Cardiac fibroblast (primary cell): ENCODE results near the gene LNX2.

ENCODE experiments used
- DNase-seq, 2 donors: peaks; one replicate each; pipeline versions ENCODE4 v3.0.0 to v3.0.0-alpha.2; 2010; ENCODE audit warnings: low read depth in 2 of 2
- H3K4me3 ChIP-seq, 2 donors: replicated peaks in 1 of 2; 1 replicate in 1 of 2; 2 replicates in 1 of 2; pipeline ENCODE4 v1.5.1; 2011; ENCODE audit warnings: low read depth in 2 of 2, low read length in 2 of 2, mild to moderate bottlenecking in 2 of 2, moderate library complexity in 1 of 2
- TF ChIP-seq, protein P1 (sequence below): IDR thresholded peaks from one replicate; pipeline ENCODE4 v1.5.1; 2011; ENCODE audit warnings: low read depth, mild to moderate bottlenecking, low read length, inconsistent platforms

LNX2 gene

DNA sequence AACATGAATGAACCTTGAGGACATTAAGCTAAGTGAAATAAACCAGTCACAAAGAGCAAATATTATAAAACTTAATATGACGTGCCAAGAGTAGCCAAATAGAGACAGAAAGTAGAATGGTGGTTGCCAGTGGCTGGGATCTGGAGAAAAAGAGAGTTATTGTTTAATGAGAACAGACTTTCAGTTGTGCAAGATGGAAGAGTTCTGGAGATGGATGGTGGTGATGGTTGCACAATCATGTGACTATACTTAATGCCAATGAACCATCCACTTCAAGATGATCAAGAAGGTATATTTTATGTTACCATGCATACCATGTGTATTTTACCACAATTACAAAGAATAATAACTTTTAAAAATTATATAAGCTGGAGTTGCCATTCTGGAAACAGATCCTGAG lies 104.2 kb downstream of the LNX2 start:
- DNase-seq = no peak
- H3K4me3 ChIP-seq = no peak overlapping the region
- TF ChIP-seq, protein P1, sequence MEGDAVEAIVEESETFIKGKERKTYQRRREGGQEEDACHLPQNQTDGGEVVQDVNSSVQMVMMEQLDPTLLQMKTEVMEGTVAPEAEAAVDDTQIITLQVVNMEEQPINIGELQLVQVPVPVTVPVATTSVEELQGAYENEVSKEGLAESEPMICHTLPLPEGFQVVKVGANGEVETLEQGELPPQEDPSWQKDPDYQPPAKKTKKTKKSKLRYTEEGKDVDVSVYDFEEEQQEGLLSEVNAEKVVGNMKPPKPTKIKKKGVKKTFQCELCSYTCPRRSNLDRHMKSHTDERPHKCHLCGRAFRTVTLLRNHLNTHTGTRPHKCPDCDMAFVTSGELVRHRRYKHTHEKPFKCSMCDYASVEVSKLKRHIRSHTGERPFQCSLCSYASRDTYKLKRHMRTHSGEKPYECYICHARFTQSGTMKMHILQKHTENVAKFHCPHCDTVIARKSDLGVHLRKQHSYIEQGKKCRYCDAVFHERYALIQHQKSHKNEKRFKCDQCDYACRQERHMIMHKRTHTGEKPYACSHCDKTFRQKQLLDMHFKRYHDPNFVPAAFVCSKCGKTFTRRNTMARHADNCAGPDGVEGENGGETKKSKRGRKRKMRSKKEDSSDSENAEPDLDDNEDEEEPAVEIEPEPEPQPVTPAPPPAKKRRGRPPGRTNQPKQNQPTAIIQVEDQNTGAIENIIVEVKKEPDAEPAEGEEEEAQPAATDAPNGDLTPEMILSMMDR = no peak

DNA sequence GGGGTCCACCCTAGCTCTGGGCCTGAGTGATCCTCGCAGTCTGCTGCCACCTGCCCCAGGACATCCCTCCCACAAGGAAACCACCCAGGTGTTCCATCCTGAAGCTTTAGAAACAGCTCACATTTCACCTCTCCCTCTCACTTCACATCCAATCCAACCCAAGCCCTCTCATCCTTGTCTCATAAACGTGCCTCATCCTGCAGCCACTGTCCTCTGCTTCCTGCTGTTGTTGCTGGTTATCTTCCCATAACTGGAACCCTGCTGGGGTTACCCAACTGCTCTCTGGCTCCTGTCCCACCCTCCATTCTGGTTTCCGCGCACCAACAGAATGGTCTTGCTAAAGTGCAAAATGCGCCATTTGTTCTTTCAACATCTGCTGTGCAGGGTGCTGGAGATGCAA lies 110.2 kb downstream of the LNX2 start:
- DNase-seq = no peak
- TF ChIP-seq, protein P1 = no peak
- no peak overlapping the region for H3K4me3 ChIP-seq

DNA sequence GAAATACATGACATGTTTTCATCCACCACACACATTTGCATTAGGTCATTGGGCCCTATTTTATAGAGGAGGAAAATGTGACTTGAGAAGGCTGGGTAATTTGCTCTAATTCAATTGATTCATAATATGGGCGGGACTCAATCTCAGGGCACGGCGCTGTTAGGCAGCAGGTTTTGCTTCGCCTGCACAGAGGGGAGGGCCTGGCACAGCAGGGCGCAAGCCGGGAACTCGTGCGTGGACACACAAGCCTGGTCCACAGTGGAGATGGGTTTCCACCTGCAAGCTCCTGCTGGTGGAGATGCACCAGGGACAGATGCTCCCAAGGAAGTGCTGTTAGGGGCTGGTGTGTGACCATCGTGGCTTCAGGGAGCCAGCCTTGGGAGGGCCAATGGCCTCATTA lies 111.5 kb downstream of the LNX2 start:
- DNase-seq = no peak

DNA sequence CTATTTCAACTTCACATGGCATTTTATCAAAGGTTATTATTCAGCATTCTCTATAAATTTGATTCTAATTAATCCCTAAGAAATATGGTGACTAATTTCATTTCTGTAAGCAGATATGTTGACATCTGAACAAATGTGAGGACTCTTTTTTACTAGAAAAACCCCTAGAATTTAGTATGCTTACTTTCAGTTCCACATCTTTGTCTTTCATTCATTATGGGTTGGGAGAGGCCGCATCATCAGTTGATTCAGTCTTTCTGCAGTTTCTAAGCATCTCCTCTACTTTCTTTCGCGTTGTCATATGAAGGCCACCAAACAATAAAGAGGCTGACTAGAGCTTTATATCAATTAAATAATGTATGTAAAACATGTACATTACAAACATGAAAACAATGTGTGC lies 114.5 kb downstream of the LNX2 start:
- no peak for DNase-seq
- no peak overlapping the region for H3K4me3 ChIP-seq
- TF ChIP-seq, protein P1 = no peak

More for the DNA sequence above, 111.5 kb downstream of the LNX2 start:
- TF ChIP-seq, protein P1 = no peak
- H3K4me3 ChIP-seq = no peak overlapping the region

DNA sequence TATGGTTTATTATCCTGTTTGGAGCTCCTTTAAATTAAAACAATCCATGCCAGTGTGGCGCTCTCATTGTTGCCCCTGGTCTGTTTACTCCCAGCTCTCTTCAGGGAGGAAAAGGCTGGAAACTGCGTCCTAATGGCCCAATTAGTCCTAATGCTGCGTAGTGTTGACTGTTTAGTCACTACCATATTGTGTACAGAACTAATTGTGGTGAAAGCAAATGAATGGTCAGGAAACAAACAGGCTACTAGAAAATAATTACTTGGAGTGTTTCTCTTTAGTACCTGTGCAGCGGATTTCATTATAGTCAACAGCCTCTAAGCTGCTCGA lies 115.5 kb downstream of the LNX2 start:
- H3K4me3 ChIP-seq = no peak overlapping the region
- no peak for DNase-seq
- TF ChIP-seq, protein P1 = no peak

DNA sequence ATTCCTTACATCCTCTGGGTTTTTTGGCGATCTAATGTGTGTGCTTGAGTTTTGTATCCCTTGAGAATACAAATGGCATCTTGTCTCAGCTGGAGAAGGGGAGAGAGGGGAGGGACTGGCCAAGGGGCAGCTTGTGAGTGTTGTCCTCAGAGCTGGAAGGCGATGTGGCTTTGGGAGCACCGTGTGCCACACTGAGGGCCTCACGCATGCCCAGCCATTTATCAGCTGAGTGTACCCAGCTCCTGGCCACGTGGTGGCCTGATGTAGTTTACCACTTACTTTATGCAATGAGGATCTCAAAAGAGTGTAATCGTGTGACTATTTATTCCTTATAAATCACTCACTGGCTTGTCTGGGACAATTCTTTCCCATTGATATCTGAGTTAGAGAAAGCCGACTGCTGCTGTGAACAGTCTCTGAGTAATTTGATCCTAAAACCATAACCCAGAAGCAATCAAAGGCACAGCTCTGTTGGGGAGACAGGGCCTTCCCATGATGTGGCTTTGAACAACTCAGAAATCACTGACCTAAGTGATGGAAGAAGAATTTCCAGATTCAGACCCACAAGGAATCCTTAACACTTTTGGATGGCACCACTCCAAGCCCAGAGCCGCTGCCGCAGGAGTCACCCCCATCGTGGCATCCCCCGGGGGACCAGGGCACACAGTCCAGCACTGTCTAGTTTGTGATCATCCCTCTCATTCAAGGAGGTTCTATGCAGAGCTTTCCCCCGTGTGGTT lies 116.0 kb downstream of the LNX2 start:
- TF ChIP-seq, protein P1 = no peak
- no peak for DNase-seq
- H3K4me3 ChIP-seq = no peak overlapping the region
